Esophagus muscularis mucosa (tissue), 4 donors: ENCODE results near the gene TSPAN32. TPM values are rescaled to one million over a fixed set of nuclear protein-coding genes. Genes with fewer than 3 reads are reported as not detected.

Source experiments
- DNase-seq: peaks from one replicate; pipeline ENCODE4 v3.0.0-alpha.2; 2017; ENCODE audit errors: extremely low spot score
- H3K27ac ChIP-seq, 4 donors: fragments of 200-600 bp; sonication (generic); replicated peaks in 1 of 4; 1 replicate in 3 of 4; 2 replicates in 1 of 4; pipeline ENCODE4 v1.5.1; 2016 to 2019; ENCODE audit warnings: mild to moderate bottlenecking in 1 of 4
- H3K27me3 ChIP-seq, 4 donors: fragments of 200-600 bp; sonication (generic); one replicate each; pipeline versions ENCODE4 v1.5.1 to v1.6.0; 2016 to 2019
- H3K36me3 ChIP-seq, 4 donors: fragments of 200-600 bp; sonication (generic); one replicate each; pipeline ENCODE4 v1.5.1; 2016 to 2019
- H3K4me1 ChIP-seq, 4 donors: fragments of 200-600 bp; sonication (generic); one replicate each; pipeline ENCODE4 v1.5.1; 2016 to 2019
- H3K4me3 ChIP-seq, 4 donors: fragments of 200-600 bp; sonication (generic); 1 replicate in 2 of 4; 2 replicates in 2 of 4; pipeline ENCODE4 v1.5.1; 2016 to 2019; ENCODE audit warnings: mild to moderate bottlenecking in 4 of 4, moderate library complexity in 1 of 4
- H3K9me3 ChIP-seq, 4 donors: fragments of 200-600 bp; sonication (generic); 1 replicate in 3 of 4; 2 replicates in 1 of 4; pipeline ENCODE4 v1.5.1; 2016 to 2019
- EP300 ChIP-seq: sonication (generic); formaldehyde crosslinking; IDR thresholded peaks from one replicate; pipeline ENCODE4 v1.6.1; 2017; ENCODE audit warnings: antibody characterized with exemption
- POLR2A ChIP-seq: fragments of 450-650 bp; IDR thresholded peaks from one replicate; pipeline ENCODE4 v1.6.1; 2017; ENCODE audit warnings: antibody characterized with exemption, moderate library complexity, mild to moderate bottlenecking, low read depth
- POLR2AphosphoS5 ChIP-seq, 2 donors: sonication (generic); formaldehyde crosslinking; IDR thresholded peaks; one replicate each; pipeline ENCODE4 v1.6.1; 2017; ENCODE audit warnings: antibody characterized with exemption in 2 of 2
- WGBS: methylation state at CpG from one replicate; pipeline ENCODE4 v1.1.5; 2018; 5-methylcytosine and 5-hydroxymethylcytosine counted together
- intact Hi-C: fragments of 100-400 bp; cut with DNase I; formaldehyde crosslinking; loops from one replicate; pipeline ENCODE4 v1.15.1; 2023
- total RNA-seq, 4 donors: library from RNA; depleted of rRNA; stranded (reverse); fragments of >200 nt; gene quantifications; one replicate each; pipeline versions ENCODE4 v1.1.0 to v1.2.1, GENCODE V29; 2016
- TF ChIP-seq, protein P1 (sequence below), 3 experiments: fragments of 200-600 bp in 2 of 3; fragments of 450-650 bp in 1 of 3; sonication (generic) in 2 of 3; IDR thresholded peaks; one replicate each; pipeline ENCODE4 v1.5.1; 2017 to 2019; ENCODE audit warnings: antibody characterized with exemption in 3 of 3, mild to moderate bottlenecking in 2 of 3, moderate library complexity in 1 of 3

TSPAN32 gene
- total RNA-seq, 4 donors from 2014 or later, result 0.52 to 3.5 (median 1.2) TPM; not detected in 1

- Histone ChIP-seq H3K9me3 (no peaks in the 10 kb centered on the region), H3K4me3 (no peak overlapping the region), H3K36me3 (no peaks in the 10 kb centered on the region), H3K27me3 (peaks cover 0 to 49% (median 0%) of the 10 kb centered on the region in 4 donors), H3K27ac (no peak overlapping the region), H3K4me1 (no peaks in the 10 kb centered on the region)
- TF ChIP-seq POLR2A (no peak), POLR2AphosphoS5 (IDR thresholded peaks at IDR 0.05) (no peak), EP300 (no peak)
- TF ChIP-seq, protein P1, sequence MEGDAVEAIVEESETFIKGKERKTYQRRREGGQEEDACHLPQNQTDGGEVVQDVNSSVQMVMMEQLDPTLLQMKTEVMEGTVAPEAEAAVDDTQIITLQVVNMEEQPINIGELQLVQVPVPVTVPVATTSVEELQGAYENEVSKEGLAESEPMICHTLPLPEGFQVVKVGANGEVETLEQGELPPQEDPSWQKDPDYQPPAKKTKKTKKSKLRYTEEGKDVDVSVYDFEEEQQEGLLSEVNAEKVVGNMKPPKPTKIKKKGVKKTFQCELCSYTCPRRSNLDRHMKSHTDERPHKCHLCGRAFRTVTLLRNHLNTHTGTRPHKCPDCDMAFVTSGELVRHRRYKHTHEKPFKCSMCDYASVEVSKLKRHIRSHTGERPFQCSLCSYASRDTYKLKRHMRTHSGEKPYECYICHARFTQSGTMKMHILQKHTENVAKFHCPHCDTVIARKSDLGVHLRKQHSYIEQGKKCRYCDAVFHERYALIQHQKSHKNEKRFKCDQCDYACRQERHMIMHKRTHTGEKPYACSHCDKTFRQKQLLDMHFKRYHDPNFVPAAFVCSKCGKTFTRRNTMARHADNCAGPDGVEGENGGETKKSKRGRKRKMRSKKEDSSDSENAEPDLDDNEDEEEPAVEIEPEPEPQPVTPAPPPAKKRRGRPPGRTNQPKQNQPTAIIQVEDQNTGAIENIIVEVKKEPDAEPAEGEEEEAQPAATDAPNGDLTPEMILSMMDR (IDR thresholded peaks at IDR 0.05), result no peak
- 60% methylated on average over 9 of the region's 10 CpGs for WGBS
- intact Hi-C loops, result no loop called here
- no peak for DNase-seq
These were observed 12.0 kb upstream of the TSPAN32 start for GRCh38 chr11:2289859-2290258.

DNA sequence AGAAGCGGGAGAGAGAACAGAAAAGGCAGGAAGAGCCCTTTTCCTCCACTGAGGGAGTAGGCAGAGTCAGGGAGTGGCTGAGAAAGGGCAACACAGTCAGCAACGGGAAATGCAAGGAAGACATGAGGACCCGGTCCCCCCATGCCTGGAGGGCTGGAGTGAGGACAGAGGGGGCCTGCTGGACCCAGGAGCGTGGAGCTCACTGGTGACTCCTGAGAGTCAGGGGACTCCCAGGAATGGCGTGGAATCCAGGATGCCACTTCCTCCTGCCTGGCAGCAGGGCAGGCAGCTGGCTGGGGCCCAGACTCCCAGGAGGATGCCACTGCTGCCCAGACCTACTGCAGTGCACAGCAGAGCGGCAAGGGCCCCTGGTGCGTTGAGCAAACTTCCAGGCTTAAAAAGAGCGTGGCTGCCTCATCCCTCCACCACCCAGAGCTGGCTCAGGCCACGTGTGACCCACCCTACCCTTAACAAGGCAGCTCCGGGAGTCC is 11.4 kb upstream of the TSPAN32 start:
- no peak overlapping the region for H3K4me3 ChIP-seq
- no peaks in the 10 kb centered on the region for H3K9me3 ChIP-seq
- intact Hi-C loops, result no loop called here
- no peak for DNase-seq
- H3K27me3 ChIP-seq, result peaks cover 0 to 48% (median 0%) of the 10 kb centered on the region in 4 donors
- WGBS, result 45% methylated on average over 8 of the region's 10 CpGs
- no peaks in the 10 kb centered on the region for H3K4me1 ChIP-seq
- H3K27ac ChIP-seq, result no peak overlapping the region
- TF ChIP-seq EP300 (no peak), POLR2A (no peak), POLR2AphosphoS5 (IDR thresholded peaks at IDR 0.05) (no peak)
- TF ChIP-seq, protein P1 (IDR thresholded peaks at IDR 0.05), result no peak
- H3K36me3 ChIP-seq, result no peaks in the 10 kb centered on the region

DNA sequence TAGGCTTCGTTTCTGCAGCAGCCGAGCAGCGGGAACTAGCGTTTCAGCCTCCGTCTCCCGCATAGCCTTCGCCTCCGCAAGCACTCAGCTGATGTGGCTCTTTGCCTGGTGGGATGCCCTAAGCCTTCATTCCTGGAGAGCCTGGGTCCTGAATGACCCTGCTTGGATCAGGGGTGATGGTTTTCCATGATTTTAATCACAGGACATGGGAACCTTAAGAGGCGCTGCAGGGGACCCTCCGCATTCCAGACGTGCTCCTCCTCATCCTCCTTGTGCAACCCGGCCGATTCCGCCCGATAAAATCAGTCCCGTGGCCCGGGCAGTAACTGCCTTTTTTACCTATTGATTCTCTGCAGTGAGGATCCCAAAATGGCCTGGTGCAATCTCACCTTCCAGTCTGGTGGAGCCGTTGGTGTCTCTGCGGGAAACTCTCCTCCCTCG is 8.3 kb upstream of the TSPAN32 start:
- WGBS, result 83% methylated on average over 20 of the region's 20 CpGs
- intact Hi-C loops, result no loop called here
- no peak for DNase-seq
- Histone ChIP-seq H3K4me1 (no peaks in the 10 kb centered on the region), H3K27me3 (peaks cover 0 to 34% (median 0%) of the 10 kb centered on the region in 4 donors), H3K36me3 (no peaks in the 10 kb centered on the region), H3K27ac (no peak overlapping the region), H3K9me3 (no peaks in the 10 kb centered on the region), H3K4me3 (no peak overlapping the region)
- no peak for TF ChIP-seq POLR2A
- no peak for TF ChIP-seq EP300
- TF ChIP-seq, protein P1 (IDR thresholded peaks at IDR 0.05), result no peak
- no peak for TF ChIP-seq POLR2AphosphoS5 (IDR thresholded peaks at IDR 0.05)

GRCh38 chr11:2293984-2294925 is 7.6 kb upstream of the TSPAN32 start:
- Histone ChIP-seq H3K27me3 (peaks cover 0 to 27% (median 0%) of the 10 kb centered on the region in 4 donors), H3K4me1 (no peaks in the 10 kb centered on the region), H3K4me3 (no peak overlapping the region), H3K9me3 (no peaks in the 10 kb centered on the region), H3K36me3 (no peaks in the 10 kb centered on the region), H3K27ac (no peak overlapping the region)
- TF ChIP-seq, protein P1 (IDR thresholded peaks at IDR 0.05), result no peak
- TF ChIP-seq POLR2A (no peak), EP300 (no peak), POLR2AphosphoS5 (IDR thresholded peaks at IDR 0.05) (no peak)
- WGBS, result 83% methylated on average over 18 of the region's 27 CpGs
- intact Hi-C loops, result no loop called here
- DNase-seq, result no peak
